ENCODE measurements around the gene MID1.

Gene MID1

GRCh38 chrX:10483191-10483831 lies 137.1 kb downstream of the MID1 start:
- DNase-seq: peak in 1 of 2 donors; percentile 51
- H3K4me2 ChIP-seq (ENCODE audit: low read length): no peak overlapping the region
- no CpG with 5 or more reads among the region's 9 CpGs for WGBS (ENCODE audit: extremely low coverage, insufficient coverage, insufficient read length)

GRCh38 chrX:10482708-10483107 lies 137.7 kb downstream of the MID1 start:
- H2AK5ac ChIP-seq (ENCODE audit: low read length): no peak overlapping the region
- H3K27ac ChIP-seq (ENCODE audit: low read depth, low read length): no peak overlapping the region

More at GRCh38 chrX:10483191-10483831, 137.1 kb downstream of the MID1 start:
- H3K23ac ChIP-seq (ENCODE audit: low read length): no peak overlapping the region
- no peak overlapping the region for H3K18ac ChIP-seq (ENCODE audit: low read length)
- H3K79me2 ChIP-seq (ENCODE audit: control insufficient read depth, insufficient read depth, low read length, poor library complexity): no peaks in the 10 kb centered on the region
- no peak overlapping the region for H2BK120ac ChIP-seq (ENCODE audit: insufficient read depth, low read length, poor library complexity)
- no peaks in the 10 kb centered on the region for H3K79me1 ChIP-seq (ENCODE audit: low read length)
- no peak overlapping the region for H3K4me3 ChIP-seq (ENCODE audit: low read depth, low read length)
- H3K27ac ChIP-seq (ENCODE audit: low read depth, low read length): no peak overlapping the region
- no peak overlapping the region for H2BK5ac ChIP-seq (ENCODE audit: low read depth, low read length, poor library complexity)
- no peak overlapping the region for H2AFZ ChIP-seq (ENCODE audit: insufficient read depth, low read length, poor library complexity)
- H2AK5ac ChIP-seq (ENCODE audit: low read length): no peak overlapping the region
- no peaks in the 10 kb centered on the region for H3K9me3 ChIP-seq (ENCODE audit: insufficient read depth, low read depth, low read length)
- no peak overlapping the region for H4K12ac ChIP-seq (ENCODE audit: low read depth, low read length)
- peaks cover 6 to 16% of the 10 kb centered on the region in 2 experiments for H3K36me3 ChIP-seq (ENCODE audit: control insufficient read depth in 1 of 2, insufficient read depth in 2 of 2, low read length in 2 of 2)
- H3K4ac ChIP-seq (ENCODE audit: low read depth, low read length): no peak overlapping the region
- H3K14ac ChIP-seq (ENCODE audit: low read length): no peak overlapping the region
- H3K9ac ChIP-seq (ENCODE audit: low read length): no peak overlapping the region
- H3K4me1 ChIP-seq (ENCODE audit: control insufficient read depth in 1 of 2, insufficient read depth in 2 of 2, low read length in 2 of 2): peaks cover 4 to 5% of the 10 kb centered on the region in 2 experiments
- no peak overlapping the region for H4K91ac ChIP-seq (ENCODE audit: low read depth, low read length)
- H3K27me3 ChIP-seq (ENCODE audit: insufficient read depth, low read length): no peaks in the 10 kb centered on the region
- no peak overlapping the region for H4K8ac ChIP-seq (ENCODE audit: low read depth, low read length)
- no peak overlapping the region for H2BK12ac ChIP-seq (ENCODE audit: low read length)

GRCh38 chrX:10482261-10482660 lies 138.1 kb downstream of the MID1 start:
- Histone ChIP-seq H3K14ac (ENCODE audit: low read length) (no peak overlapping the region), H3K4me3 (ENCODE audit: low read depth, low read length) (no peak overlapping the region), H3K79me2 (ENCODE audit: control insufficient read depth, insufficient read depth, low read length, poor library complexity) (no peaks in the 10 kb centered on the region), H2AK5ac (ENCODE audit: low read length) (no peak overlapping the region), H3K18ac (ENCODE audit: low read length) (no peak overlapping the region), H3K4me1 (ENCODE audit: control insufficient read depth in 1 of 2, insufficient read depth in 2 of 2, low read length in 2 of 2) (peaks cover 4 to 5% of the 10 kb centered on the region in 2 experiments), H3K4me2 (ENCODE audit: low read length) (no peak overlapping the region), H2BK5ac (ENCODE audit: low read depth, low read length, poor library complexity) (no peak overlapping the region), H2AFZ (ENCODE audit: insufficient read depth, low read length, poor library complexity) (no peak overlapping the region), H3K4ac (ENCODE audit: low read depth, low read length) (no peak overlapping the region), H3K23ac (ENCODE audit: low read length) (no peak overlapping the region), H3K9ac (ENCODE audit: low read length) (no peak overlapping the region), H3K36me3 (ENCODE audit: control insufficient read depth in 1 of 2, insufficient read depth in 2 of 2, low read length in 2 of 2) (peaks cover 8 to 20% of the 10 kb centered on the region in 2 experiments), H3K9me3 (ENCODE audit: insufficient read depth, low read depth, low read length) (no peaks in the 10 kb centered on the region), H4K12ac (ENCODE audit: low read depth, low read length) (no peak overlapping the region), H4K8ac (ENCODE audit: low read depth, low read length) (no peak overlapping the region), H4K91ac (ENCODE audit: low read depth, low read length) (no peak overlapping the region), H2BK120ac (ENCODE audit: insufficient read depth, low read length, poor library complexity) (no peak overlapping the region), H2BK12ac (ENCODE audit: low read length) (no peak overlapping the region), H3K79me1 (ENCODE audit: low read length) (no peaks in the 10 kb centered on the region), H3K27ac (ENCODE audit: low read depth, low read length) (no peak overlapping the region), H3K27me3 (ENCODE audit: insufficient read depth, low read length) (no peaks in the 10 kb centered on the region)
- DNase-seq: no peak
- WGBS (ENCODE audit: extremely low coverage, insufficient coverage, insufficient read length): no CpG with 5 or more reads among the region's 9 CpGs

More at GRCh38 chrX:10482708-10483107, 137.7 kb downstream of the MID1 start:
- Histone ChIP-seq H3K4me1 (ENCODE audit: control insufficient read depth in 1 of 2, insufficient read depth in 2 of 2, low read length in 2 of 2) (peaks cover 4 to 5% of the 10 kb centered on the region in 2 experiments), H3K18ac (ENCODE audit: low read length) (no peak overlapping the region), H3K9ac (ENCODE audit: low read length) (no peak overlapping the region), H3K79me1 (ENCODE audit: low read length) (no peaks in the 10 kb centered on the region), H4K12ac (ENCODE audit: low read depth, low read length) (no peak overlapping the region), H3K4me2 (ENCODE audit: low read length) (no peak overlapping the region), H3K4me3 (ENCODE audit: low read depth, low read length) (no peak overlapping the region), H3K23ac (ENCODE audit: low read length) (no peak overlapping the region), H3K14ac (ENCODE audit: low read length) (no peak overlapping the region), H3K9me3 (ENCODE audit: insufficient read depth, low read depth, low read length) (no peaks in the 10 kb centered on the region), H2BK12ac (ENCODE audit: low read length) (no peak overlapping the region), H4K8ac (ENCODE audit: low read depth, low read length) (no peak overlapping the region), H4K91ac (ENCODE audit: low read depth, low read length) (no peak overlapping the region), H2BK120ac (ENCODE audit: insufficient read depth, low read length, poor library complexity) (no peak overlapping the region), H2BK5ac (ENCODE audit: low read depth, low read length, poor library complexity) (no peak overlapping the region), H3K36me3 (ENCODE audit: control insufficient read depth in 1 of 2, insufficient read depth in 2 of 2, low read length in 2 of 2) (peaks cover 6 to 17% of the 10 kb centered on the region in 2 experiments), H3K4ac (ENCODE audit: low read depth, low read length) (no peak overlapping the region), H3K79me2 (ENCODE audit: control insufficient read depth, insufficient read depth, low read length, poor library complexity) (no peaks in the 10 kb centered on the region), H3K27me3 (ENCODE audit: insufficient read depth, low read length) (no peaks in the 10 kb centered on the region), H2AFZ (ENCODE audit: insufficient read depth, low read length, poor library complexity) (no peak overlapping the region)
- no peak for DNase-seq
- WGBS (ENCODE audit: extremely low coverage, insufficient coverage, insufficient read length): no CpG with 5 or more reads among the region's 5 CpGs

- no peak overlapping the region for H3K14ac ChIP-seq (ENCODE audit: low read length)
- H3K9ac ChIP-seq (ENCODE audit: low read length): no peak overlapping the region
- no peak overlapping the region for H3K4me3 ChIP-seq (ENCODE audit: low read depth, low read length)
- H3K23ac ChIP-seq (ENCODE audit: low read length): no peak overlapping the region
- peaks cover 5 to 20% of the 10 kb centered on the region in 2 experiments for H3K36me3 ChIP-seq (ENCODE audit: control insufficient read depth in 1 of 2, insufficient read depth in 2 of 2, low read length in 2 of 2)
- no peak overlapping the region for H2BK12ac ChIP-seq (ENCODE audit: low read length)
- no peak overlapping the region for H2BK5ac ChIP-seq (ENCODE audit: low read depth, low read length, poor library complexity)
- H2AK5ac ChIP-seq (ENCODE audit: low read length): no peak overlapping the region
- no peaks in the 10 kb centered on the region for H3K27me3 ChIP-seq (ENCODE audit: insufficient read depth, low read length)
- no peak overlapping the region for H4K8ac ChIP-seq (ENCODE audit: low read depth, low read length)
- H4K12ac ChIP-seq (ENCODE audit: low read depth, low read length): no peak overlapping the region
- no peak overlapping the region for H3K4me2 ChIP-seq (ENCODE audit: low read length)
- H2BK120ac ChIP-seq (ENCODE audit: insufficient read depth, low read length, poor library complexity): no peak overlapping the region
- H3K18ac ChIP-seq (ENCODE audit: low read length): no peak overlapping the region
- no peak for DNase-seq
- no peaks in the 10 kb centered on the region for H3K79me1 ChIP-seq (ENCODE audit: low read length)
- no peak overlapping the region for H4K91ac ChIP-seq (ENCODE audit: low read depth, low read length)
- no peak overlapping the region for H2AFZ ChIP-seq (ENCODE audit: insufficient read depth, low read length, poor library complexity)
- H3K27ac ChIP-seq (ENCODE audit: low read depth, low read length): no peak overlapping the region
- no CpG with 5 or more reads among the region's 5 CpGs for WGBS (ENCODE audit: extremely low coverage, insufficient coverage, insufficient read length)
- H3K4me1 ChIP-seq (ENCODE audit: control insufficient read depth in 1 of 2, insufficient read depth in 2 of 2, low read length in 2 of 2): no peaks in the 10 kb centered on the region
- no peaks in the 10 kb centered on the region for H3K9me3 ChIP-seq (ENCODE audit: insufficient read depth, low read depth, low read length)
- no peak overlapping the region for H3K4ac ChIP-seq (ENCODE audit: low read depth, low read length)
- H3K79me2 ChIP-seq (ENCODE audit: control insufficient read depth, insufficient read depth, low read length, poor library complexity): no peaks in the 10 kb centered on the region
These were observed 139.5 kb downstream of the MID1 start for GRCh38 chrX:10480861-10481260.

All from trophoblast cell (in vitro differentiated cells and primary cell).